HCT116 (cell line): ENCODE data around the gene LOXHD1. TPM values are rescaled to one million over a fixed set of nuclear protein-coding genes. Genes with fewer than 3 reads are reported as not detected.

Experiments
- ATAC-seq: fragments of 200-7000 bp; cut with Tn5 transposase; 2 replicates; pipeline ENCODE4 v1.9.1; 2020; ENCODE audit warnings: mild to moderate bottlenecking, moderate library complexity
- Bru-seq: library from RNA; stranded (reverse); fragments of 400-500 nt; gene quantifications from one replicate; lab custom pipeline; 2021; lab: Mats Ljungman, UMichigan
- BruChase-seq, 2 experiments: library from RNA; stranded (reverse); fragments of 400-500 nt; gene quantifications; one replicate each; lab custom pipeline; 2021; lab: Mats Ljungman, UMichigan
- BruUV-seq: library from RNA; stranded (reverse); fragments of 400-500 nt; replicated peaks from 2 replicates; lab custom pipeline; 2021; lab: Mats Ljungman, UMichigan
- CTCF ChIA-PET: fragments of 300-600 bp; sonication (Branson Sonifier 250); formaldehyde crosslinking; loops from one replicate; lab custom pipeline; 2021; ENCODE audit warnings: antibody characterized with exemption; lab: Charles Lee
- POLR2A ChIA-PET: fragments of 300-600, 350-600 bp; sonication (Branson Sonifier 250); formaldehyde crosslinking; loops from one replicate; lab custom pipeline; 2021; ENCODE audit warnings: antibody characterized with exemption; lab: Charles Lee
- RAD21 ChIA-PET, 2 experiments: fragments of 300-600 bp; sonication (Branson Sonifier 250); formaldehyde crosslinking; loops; one replicate each; lab custom pipeline; 2023; ENCODE audit warnings: low total read pairs in 2 of 2; ENCODE audit not compliant: uncharacterized antibody in 2 of 2, unreplicated experiment in 2 of 2, low non-redundant PET in 1 of 2; lab: Charles Lee
- DNase-seq: peaks from one replicate; pipeline ENCODE4 v3.0.0-alpha.2; 2010; ENCODE audit warnings: low read depth, low spot score
- H2AFZ ChIP-seq: fragments of 200-600 bp; shearing (Covaris generic), sonication (generic); 2 replicates; pipeline ENCODE4 v1.6.1; 2017; ENCODE audit warnings: low read depth, mixed run types, mixed read lengths, antibody characterized with exemption, low read length; ENCODE audit not compliant: poor library complexity, severe bottlenecking
- H3K27ac ChIP-seq: 2 replicates; pipeline ENCODE4 v1.5.1; 2012; ENCODE audit warnings: low read depth, low read length
- H3K27me3 ChIP-seq: fragments of 200-600 bp; sonication (generic); 2 replicates; pipeline ENCODE4 v1.6.1; 2016; ENCODE audit warnings: mixed run types, low read length, mixed read lengths; ENCODE audit not compliant: insufficient read depth
- H3K36me3 ChIP-seq, 2 experiments: fragments of 200-500 bp in 1 of 2; fragments of 200-600 bp in 1 of 2; sonication (Bioruptor generic) in 1 of 2; sonication (generic) in 1 of 2; 2 replicates each; pipeline versions ENCODE4 v1.5.1 to v1.6.1; 2014 to 2016; ENCODE audit warnings: low read length in 2 of 2, inconsistent platforms in 1 of 2, mixed read lengths in 1 of 2, mixed run types in 1 of 2; ENCODE audit not compliant: insufficient read depth in 2 of 2, control insufficient read depth in 1 of 2
- H3K4me1 ChIP-seq, 2 experiments: fragments of 200-600 bp in 1 of 2; sonication (generic) in 1 of 2; 2 replicates each; pipeline versions ENCODE4 v1.5.1 to v1.6.1; 2012 to 2017; ENCODE audit warnings: low read length in 2 of 2, inconsistent platforms in 1 of 2, mild to moderate bottlenecking in 1 of 2, mixed read lengths in 1 of 2, mixed run types in 1 of 2, moderate library complexity in 1 of 2; ENCODE audit not compliant: insufficient read depth in 2 of 2, control insufficient read depth in 1 of 2
- H3K4me2 ChIP-seq: fragments of 200-600 bp; sonication (generic); 2 replicates; pipeline ENCODE4 v1.6.1; 2017; ENCODE audit warnings: mixed run types, low read length, mixed read lengths
- H3K4me3 ChIP-seq, 2 experiments: fragments of 200-600 bp in 1 of 2; sonication (generic) in 1 of 2; replicated peaks in 1 of 2; 2 replicates each; pipeline ENCODE4 v1.5.1; 2011 to 2016; ENCODE audit warnings: low read length in 2 of 2, control low read depth in 1 of 2, low read depth in 1 of 2, mild to moderate bottlenecking in 1 of 2, mixed read lengths in 1 of 2, mixed run types in 1 of 2
- H3K79me2 ChIP-seq: fragments of 200-600 bp; sonication (generic); 2 replicates; pipeline ENCODE4 v1.6.1; 2017; ENCODE audit warnings: mild to moderate bottlenecking, mixed run types, low read length, moderate library complexity, mixed read lengths; ENCODE audit not compliant: insufficient read depth
- H3K9ac ChIP-seq: fragments of 200-600 bp; sonication (generic); 2 replicates; pipeline ENCODE4 v1.6.1; 2016; ENCODE audit warnings: low read length, mixed read lengths
- H3K9me2 ChIP-seq: fragments of 200-600 bp; sonication (generic), shearing (Covaris generic); 2 replicates; pipeline ENCODE4 v1.6.1; 2017; ENCODE audit warnings: mixed run types, mild to moderate bottlenecking, moderate library complexity; ENCODE audit not compliant: insufficient read depth
- H3K9me3 ChIP-seq, 2 experiments: fragments of 200-500 bp in 1 of 2; fragments of 200-600 bp in 1 of 2; sonication (Bioruptor generic) in 1 of 2; sonication (generic) in 1 of 2; 2 replicates each; pipeline ENCODE4 v1.6.1; 2014 to 2017; ENCODE audit warnings: low read length in 2 of 2, mixed read lengths in 2 of 2, inconsistent platforms in 1 of 2, low read depth in 1 of 2, mild to moderate bottlenecking in 1 of 2, mixed run types in 1 of 2, moderate library complexity in 1 of 2; ENCODE audit not compliant: control insufficient read depth in 1 of 2, insufficient read depth in 1 of 2
- H4K20me1 ChIP-seq: fragments of 200-600 bp; sonication (generic), shearing (Covaris generic); 2 replicates; pipeline ENCODE4 v1.6.1; 2017; ENCODE audit warnings: mixed run types, mild to moderate bottlenecking, moderate library complexity; ENCODE audit not compliant: insufficient read depth
- ATF3 ChIP-seq: IDR thresholded peaks from 2 replicates; pipeline ENCODE4 v1.6.1; 2012
- CTCF ChIP-seq, 3 experiments: fragments of 200-600 bp in 1 of 3; sonication (generic) in 1 of 3; IDR thresholded peaks in 2 of 3; conservative IDR thresholded peaks in 1 of 3; 2 replicates each; pipeline ENCODE4 v1.5.1; 2012 to 2017; ENCODE audit warnings: low read depth in 2 of 3, low read length in 2 of 3, antibody characterized with exemption in 1 of 3, borderline replicate concordance in 1 of 3, control low read depth in 1 of 3, mild to moderate bottlenecking in 1 of 3, mixed read lengths in 1 of 3, mixed run types in 1 of 3, moderate library complexity in 1 of 3; ENCODE audit not compliant: insufficient read depth in 1 of 3
- EGR1 ChIP-seq: IDR thresholded peaks from 2 replicates; pipeline ENCODE4 v1.6.1; 2012; ENCODE audit warnings: low read depth
- ELF1 ChIP-seq: IDR thresholded peaks from 2 replicates; pipeline ENCODE4 v1.6.1; 2012; ENCODE audit warnings: low read depth, borderline replicate concordance
- EZH2 ChIP-seq: fragments of 200-600 bp; sonication (generic); IDR thresholded peaks from 2 replicates; pipeline ENCODE4 v1.6.1; 2017; ENCODE audit warnings: antibody characterized with exemption, mixed run types
- JUND ChIP-seq: IDR thresholded peaks from 2 replicates; pipeline ENCODE4 v1.6.1; 2012
- MAX ChIP-seq: IDR thresholded peaks from 2 replicates; pipeline ENCODE4 v1.6.1; 2012
- POLR2AphosphoS5 ChIP-seq: IDR thresholded peaks from 2 replicates; pipeline ENCODE4 v1.6.1; 2011; ENCODE audit warnings: mild to moderate bottlenecking, low read depth, low read length, moderate library complexity
- SRF ChIP-seq: IDR thresholded peaks from 2 replicates; pipeline ENCODE4 v1.6.1; 2012; ENCODE audit warnings: low read depth
- TCF7L2 ChIP-seq: IDR thresholded peaks from 2 replicates; pipeline ENCODE4 v1.7.0; 2011; ENCODE audit warnings: borderline replicate concordance, inconsistent platforms; ENCODE audit not compliant: insufficient read depth, insufficient read length; ENCODE audit errors: extremely low read depth
- YY1 ChIP-seq: IDR thresholded peaks from 2 replicates; pipeline ENCODE4 v1.6.1; 2011; ENCODE audit warnings: low read length, low read depth, moderate library complexity, mild to moderate bottlenecking; ENCODE audit not compliant: insufficient replicate concordance; ENCODE audit errors: extremely low read depth
- ZBTB33 ChIP-seq: IDR thresholded peaks from 2 replicates; pipeline ENCODE4 v1.6.1; 2011; ENCODE audit warnings: mild to moderate bottlenecking, low read length, moderate library complexity; ENCODE audit not compliant: insufficient replicate concordance; ENCODE audit errors: extremely low read depth
- ZFX ChIP-seq: fragments of 450-650 bp; IDR thresholded peaks from 2 replicates; pipeline ENCODE4 v1.6.1; 2017
- ZNF274 ChIP-seq: fragments of 200-500 bp; sonication (Bioruptor generic); IDR thresholded peaks from 2 replicates; pipeline ENCODE4 v1.6.1; 2014; ENCODE audit warnings: mild to moderate bottlenecking, low read depth, low read length, inconsistent platforms
- intact Hi-C: fragments of 100-400 bp; cut with micrococcal nuclease; formaldehyde crosslinking; loops from 2 replicates; pipeline ENCODE4 v1.10.0; 2022
- long read RNA-seq: library from polyadenylated mRNA; unstranded; transcript quantifications from one replicate; pipeline ENCODE4 v2.0.0, GENCODE V29; 2021; ENCODE audit not compliant: unreplicated experiment
- polyA plus RNA-seq: library from polyadenylated mRNA; unstranded; fragments of >200 nt; gene quantifications from 2 replicates; pipeline ENCODE4 v1.2.1, GENCODE V29; 2012; ENCODE audit warnings: missing spikeins
- total RNA-seq: library from RNA; stranded (reverse); gene quantifications from one replicate; pipeline ENCODE4 v1.2.1, GENCODE V29; 2021; ENCODE audit not compliant: unreplicated experiment

LOXHD1 gene
- total RNA-seq = not detected
- polyA plus RNA-seq = not detected in 2 replicates
- percentile 0 among the genes with signal in this experiment for Bru-seq, nascent RNA
- BruChase-seq, experiment 1, labeled RNA remaining after a 6-hour chase = percentile 3 among the genes with signal in this experiment
- percentile 2 among the genes with signal in this experiment for BruChase-seq, experiment 2, labeled RNA remaining after a 2-hour chase
- long read RNA-seq = 0 reads

GRCh38 chr18:46657115-46657955 lies at the start of gene LOXHD1:
Gene LOXHD1 (minus strand): TSS chr18:46657220. CDS start chr18:46657033, 187 bp downstream.
- CTCF ChIA-PET = interaction anchor here (0.6 to 3.3 kb wide), 37 partner anchors 9 to 991 kb away, joined by 3 to 76 read pairs (median 4); partner anchors contain the start of gene HAUS1
- intact Hi-C loops = no loop called here
- H3K27ac ChIP-seq = no peak within 1 kb of the TSS
- no peak for ATAC-seq
- H3K36me3 ChIP-seq = no peaks in the 10 kb centered on the region
- no peak within 1 kb of the TSS for H2AFZ ChIP-seq
- no peaks in the 10 kb centered on the region for H3K9me2 ChIP-seq
- H3K79me2 ChIP-seq = no peaks in the 10 kb centered on the region
- H3K27me3 ChIP-seq = no peaks in the 10 kb centered on the region
- H3K9ac ChIP-seq = no peak within 1 kb of the TSS
- DNase-seq = no peak
- H3K4me3 ChIP-seq = no peak within 1 kb of the TSS
- H3K4me2 ChIP-seq = no peak within 1 kb of the TSS
- H3K9me3 ChIP-seq = no peaks in the 10 kb centered on the region
- H4K20me1 ChIP-seq = no peaks in the 10 kb centered on the region
- POLR2A ChIA-PET = no interaction called here
- H3K4me1 ChIP-seq = no peaks in the 10 kb centered on the region
- RAD21 ChIA-PET = interaction anchor here (0.6 to 1.5 kb wide), 10 partner anchors 34 to 508 kb away, joined by 3 to 12 read pairs (median 5); a partner anchor contains a TSS
- no TSS peak for BruUV-seq
- TF ChIP-seq EZH2 (no peak), CTCF (IDR thresholded peaks at IDR 0.05 in 2 of 3, conservative IDR thresholded peaks at IDR 0.05 in 1 of 3; ENCODE audit: borderline replicate concordance in 1 of 3, insufficient read depth in 1 of 3, low read depth in 2 of 3, low read length in 2 of 3) (no peak), ELF1 (no peak), JUND (no peak), POLR2AphosphoS5 (no peak), ZBTB33 (no peak), TCF7L2 (no peak), ZNF274 (no peak), ATF3 (no peak), YY1 (no peak), ZFX (no peak), SRF (no peak), EGR1 (no peak), MAX (no peak)
